ENCODE results near the gene PATL2. TPM values are rescaled to one million over a fixed set of nuclear protein-coding genes. Genes with fewer than 3 reads are reported as not detected.

PATL2 gene
- total and polyA plus RNA-seq, 3 donors from 2014 or later: 0.62 to 0.87 (median 0.76) TPM

DNA sequence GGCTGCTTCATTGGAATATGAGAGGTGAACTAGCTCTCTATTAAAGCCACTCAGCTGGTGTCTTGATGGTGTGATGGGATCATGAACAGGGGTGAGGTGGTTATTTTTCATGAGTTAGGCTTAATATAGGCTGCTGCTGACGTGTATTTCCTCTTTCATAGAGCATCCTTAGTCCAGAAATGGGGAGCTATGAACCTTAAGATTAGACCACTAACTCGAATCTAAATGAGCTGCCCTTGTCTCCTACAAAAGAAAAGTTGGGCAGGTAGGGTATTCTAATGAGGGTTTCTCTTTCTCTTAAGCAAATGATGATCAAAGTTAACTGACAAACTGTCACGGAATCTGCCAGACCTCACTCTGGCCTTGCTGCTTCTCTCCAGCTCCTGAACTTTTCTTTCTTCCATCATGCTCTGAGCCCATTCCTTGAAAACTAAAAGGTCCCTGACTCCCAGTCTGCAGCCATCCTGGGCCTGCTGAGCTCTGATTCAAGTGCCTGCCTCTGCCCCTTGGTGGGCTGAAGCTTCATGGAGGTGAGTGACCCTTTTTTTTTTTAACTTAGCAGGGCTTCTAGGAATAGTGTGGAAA, 25.1 kb upstream of the PATL2 start, which contains the start of gene TRIM69:
Gene TRIM69, plus strand, starts transcription at position 348 of the 585 bp plus-strand sequence. Its CDS starts 177 bp downstream, at position 525.
- Histone ChIP-seq H3K27ac (peak within 1 kb of the TSS in 1 of 2 donors; percentile 20), H3K36me3 (ENCODE audit: low read depth, missing control alignments) (no peaks in the 10 kb centered on the region), H3K4me3 (no peak within 1 kb of the TSS), H3K9me3 (no peaks in the 10 kb centered on the region), H3K27me3 (no peaks in the 10 kb centered on the region), H3K4me1 (peaks cover 5% of the 10 kb centered on the region)
- intact Hi-C loops (cut with DNase I; ENCODE audit: low total_unique reads): loop anchor here (5.0 kb wide), 1 partner anchor 74 kb away; the partner anchor contains the start of gene SPG11
- TF ChIP-seq, protein P1, sequence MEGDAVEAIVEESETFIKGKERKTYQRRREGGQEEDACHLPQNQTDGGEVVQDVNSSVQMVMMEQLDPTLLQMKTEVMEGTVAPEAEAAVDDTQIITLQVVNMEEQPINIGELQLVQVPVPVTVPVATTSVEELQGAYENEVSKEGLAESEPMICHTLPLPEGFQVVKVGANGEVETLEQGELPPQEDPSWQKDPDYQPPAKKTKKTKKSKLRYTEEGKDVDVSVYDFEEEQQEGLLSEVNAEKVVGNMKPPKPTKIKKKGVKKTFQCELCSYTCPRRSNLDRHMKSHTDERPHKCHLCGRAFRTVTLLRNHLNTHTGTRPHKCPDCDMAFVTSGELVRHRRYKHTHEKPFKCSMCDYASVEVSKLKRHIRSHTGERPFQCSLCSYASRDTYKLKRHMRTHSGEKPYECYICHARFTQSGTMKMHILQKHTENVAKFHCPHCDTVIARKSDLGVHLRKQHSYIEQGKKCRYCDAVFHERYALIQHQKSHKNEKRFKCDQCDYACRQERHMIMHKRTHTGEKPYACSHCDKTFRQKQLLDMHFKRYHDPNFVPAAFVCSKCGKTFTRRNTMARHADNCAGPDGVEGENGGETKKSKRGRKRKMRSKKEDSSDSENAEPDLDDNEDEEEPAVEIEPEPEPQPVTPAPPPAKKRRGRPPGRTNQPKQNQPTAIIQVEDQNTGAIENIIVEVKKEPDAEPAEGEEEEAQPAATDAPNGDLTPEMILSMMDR (IDR thresholded peaks at IDR 0.05): no peak
- TF ChIP-seq POLR2A (IDR thresholded peaks at IDR 0.05): no peak
- 77 to 84% methylated on average over 3 of the region's 3 CpGs for WGBS, 2 donors
- no peak for DNase-seq

DNA sequence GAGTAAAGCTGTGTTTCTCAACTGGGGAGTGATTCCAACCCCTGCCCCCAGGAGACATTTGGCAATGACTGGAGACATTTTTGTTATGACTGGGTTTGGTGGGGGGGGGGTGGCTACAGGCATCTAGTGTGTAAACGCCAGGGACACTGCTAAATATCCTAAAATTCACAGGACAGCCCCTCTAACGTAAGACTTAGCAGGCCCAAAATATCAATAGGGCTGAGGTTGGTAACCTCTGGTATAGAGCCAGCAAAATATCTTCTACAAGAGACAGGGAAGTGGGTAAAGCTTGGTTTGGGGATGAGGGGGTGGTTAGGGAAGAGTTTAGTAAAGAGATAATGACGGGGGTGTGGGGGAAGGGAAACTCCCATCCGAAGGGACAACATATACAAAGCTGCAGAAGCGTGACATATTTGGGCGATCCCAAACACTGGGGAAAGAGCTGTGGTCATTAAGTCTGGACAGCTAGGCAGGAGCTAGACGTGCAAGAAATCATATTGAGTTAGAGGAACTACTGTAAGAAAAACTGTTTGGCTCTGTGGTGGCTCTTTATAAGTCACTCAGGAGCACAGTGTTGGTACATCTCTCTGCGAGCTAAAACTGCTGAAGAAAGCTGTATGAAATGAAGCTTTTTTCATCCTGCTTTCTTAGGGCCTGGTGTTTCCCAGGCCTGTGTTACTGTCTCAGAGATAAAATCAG, 24.5 kb upstream of the PATL2 start:
- TF ChIP-seq, protein P1 (IDR thresholded peaks at IDR 0.05): no peak
- TF ChIP-seq POLR2A (IDR thresholded peaks at IDR 0.05): no peak
- intact Hi-C loops (cut with DNase I; ENCODE audit: low total_unique reads): loop anchor here (5.0 kb wide), 1 partner anchor 73 kb away; the partner anchor contains the start of gene SPG11
- peaks cover 5% of the 10 kb centered on the region for H3K4me1 ChIP-seq
- H3K9me3 ChIP-seq: no peaks in the 10 kb centered on the region
- no peaks in the 10 kb centered on the region for H3K36me3 ChIP-seq (ENCODE audit: low read depth, missing control alignments)
- H3K27ac ChIP-seq: peak overlapping the region in 1 of 2 donors; percentile 20
- H3K4me3 ChIP-seq: no peak overlapping the region
- no peaks in the 10 kb centered on the region for H3K27me3 ChIP-seq
- no peak for DNase-seq
- WGBS, 2 donors: 64 to 65% methylated on average over 8 of the region's 8 CpGs

DNA sequence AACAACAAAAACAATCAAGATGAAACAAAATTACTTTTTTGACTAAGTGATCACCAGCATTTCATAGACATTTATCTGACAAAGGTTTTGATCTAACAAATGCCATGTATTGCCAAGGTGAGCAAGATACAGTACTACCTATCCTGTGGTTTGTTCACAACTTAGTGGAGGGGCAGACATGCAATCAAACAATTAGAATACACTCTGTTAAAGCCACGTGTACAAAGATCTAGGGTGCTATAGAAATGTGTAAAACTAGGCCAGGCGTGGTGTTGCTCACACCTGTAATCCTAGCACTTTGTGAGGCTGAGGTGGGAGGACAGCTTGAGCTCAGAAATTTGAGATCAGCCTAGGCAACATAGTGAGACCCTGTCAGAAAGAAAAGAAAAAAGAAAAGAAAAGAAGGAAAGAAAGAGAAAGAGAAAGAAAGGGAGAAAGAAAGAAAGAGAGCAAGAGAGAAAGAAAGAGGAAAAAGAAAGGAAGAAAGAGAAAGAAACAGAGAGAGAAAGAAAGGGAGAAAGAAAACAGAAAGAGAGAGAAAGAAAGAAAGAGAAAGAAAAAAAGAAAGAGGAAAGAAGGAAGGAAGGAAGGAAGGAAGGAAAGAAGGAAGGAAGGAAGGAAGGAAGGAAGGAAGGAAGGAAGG, 23.8 kb upstream of the PATL2 start:
- intact Hi-C loops (cut with DNase I; ENCODE audit: low total_unique reads): loop anchor here (5.0 kb wide), 1 partner anchor 73 kb away; the partner anchor contains the start of gene SPG11
- Histone ChIP-seq H3K4me1 (peaks cover 9% of the 10 kb centered on the region), H3K27ac (no peak overlapping the region), H3K36me3 (ENCODE audit: low read depth, missing control alignments) (no peaks in the 10 kb centered on the region), H3K4me3 (no peak overlapping the region), H3K27me3 (no peaks in the 10 kb centered on the region), H3K9me3 (no peaks in the 10 kb centered on the region)
- DNase-seq: no peak
- WGBS, 2 donors: 77 to 78% methylated on average over 2 of the region's 2 CpGs
- no peak for TF ChIP-seq POLR2A (IDR thresholded peaks at IDR 0.05)
- TF ChIP-seq, protein P1 (IDR thresholded peaks at IDR 0.05): no peak

DNA sequence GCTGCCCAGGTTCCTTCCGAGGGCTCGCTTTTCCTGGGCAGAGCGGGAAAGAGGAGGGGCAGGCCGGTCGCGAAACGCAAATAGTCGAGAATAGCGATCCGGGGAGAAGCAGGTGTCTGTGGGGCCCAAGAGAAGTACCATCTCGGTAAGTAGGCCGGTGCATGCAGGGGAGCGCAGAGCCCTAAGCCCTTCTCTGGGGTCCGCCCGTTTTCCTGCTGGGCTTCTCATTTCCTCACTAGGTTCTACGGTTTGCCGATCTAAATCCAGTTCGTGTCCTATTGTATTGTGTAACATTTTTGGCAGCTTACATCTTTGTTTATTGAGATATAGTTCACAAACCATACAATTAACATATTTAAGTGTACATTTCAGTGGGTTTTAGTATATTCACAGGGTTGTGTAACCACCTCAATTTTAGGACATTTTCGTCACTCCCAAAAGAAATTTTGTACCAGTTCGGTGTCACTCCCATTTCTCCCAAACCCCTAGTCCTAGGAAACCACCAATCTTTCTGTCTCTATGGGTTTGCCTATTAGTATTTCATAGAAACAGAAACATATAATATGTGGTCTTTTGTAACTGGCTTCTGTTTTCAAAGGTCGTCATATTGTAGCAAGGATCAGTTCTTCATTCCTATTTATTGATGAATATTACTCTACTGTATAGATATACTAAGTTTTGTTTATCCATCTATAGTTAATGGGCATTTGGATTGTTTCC, 18.4 kb upstream of the PATL2 start:
- no peak for TF ChIP-seq POLR2A (IDR thresholded peaks at IDR 0.05)
- TF ChIP-seq, protein P1 (IDR thresholded peaks at IDR 0.05): no peak
- H3K9me3 ChIP-seq: no peaks in the 10 kb centered on the region
- H3K4me1 ChIP-seq: peaks cover 4% of the 10 kb centered on the region
- DNase-seq: peak; percentile 42
- 4 to 6% methylated on average over 21 of the region's 21 CpGs for WGBS, 2 donors
- no peaks in the 10 kb centered on the region for H3K36me3 ChIP-seq (ENCODE audit: low read depth, missing control alignments)
- H3K27me3 ChIP-seq: no peaks in the 10 kb centered on the region
- intact Hi-C loops (cut with DNase I; ENCODE audit: low total_unique reads): no loop called here
- H3K27ac ChIP-seq: peak overlapping the region; percentile 97 to 99
- peak overlapping the region; percentile 79 to 86 for H3K4me3 ChIP-seq

All from testis (tissue), 3 donors.